ENCODE results near the gene PLXNC1. TPM values are rescaled to one million over a fixed set of nuclear protein-coding genes. Genes with fewer than 3 reads are reported as not detected.
A peak's percentile ranks its signal among the peaks of the same experiment; 100 is the strongest.

The PLXNC1 gene
- total and polyA plus RNA-seq, 7 donors: 1.2 to 10.2 (median 4.3) TPM

GRCh38 chr12:94297876-94298505 is 149.6 kb downstream of the PLXNC1 start:
- 37 to 61% methylated on average over 2 of the region's 2 CpGs for WGBS, 2 donors
- peak overlapping the region in 2 of 4 donors; percentile 27 to 38 for H3K27ac ChIP-seq

GRCh38 chr12:94299846-94300245 is 151.5 kb downstream of the PLXNC1 start:
- 23 to 83% methylated on average over 1 of the region's 1 CpG for WGBS, 2 donors
- H3K27ac ChIP-seq: no peak overlapping the region
- H3K36me3 ChIP-seq: no peaks in the 10 kb centered on the region
- DNase-seq: no peak
- H3K9me3 ChIP-seq: no peaks in the 10 kb centered on the region
- intact Hi-C loops (cut with DNase I): no loop called here
- TF ChIP-seq POLR2A (IDR thresholded peaks at IDR 0.05): no peak
- no peak for TF ChIP-seq CTCF (IDR thresholded peaks at IDR 0.05)
- TF ChIP-seq POLR2AphosphoS5 (IDR thresholded peaks at IDR 0.05): no peak
- H3K27me3 ChIP-seq: no peaks in the 10 kb centered on the region
- no peak overlapping the region for H3K4me3 ChIP-seq
- peaks cover 0 to 39% (median 30%) of the 10 kb centered on the region in 4 donors for H3K4me1 ChIP-seq

More at GRCh38 chr12:94297876-94298505, 149.6 kb downstream of the PLXNC1 start:
- no peak for DNase-seq
- Histone ChIP-seq H3K9me3 (no peaks in the 10 kb centered on the region), H3K27me3 (no peaks in the 10 kb centered on the region), H3K4me1 (peaks cover 0 to 27% (median 18%) of the 10 kb centered on the region in 4 donors), H3K4me3 (no peak overlapping the region), H3K36me3 (no peaks in the 10 kb centered on the region)
- TF ChIP-seq EP300 (IDR thresholded peaks at IDR 0.05) (peak in 2 of 4 donors; percentile 3 to 54), POLR2AphosphoS5 (IDR thresholded peaks at IDR 0.05) (peak in 3 of 4 donors; percentile 77 to 81 (median 79)), CTCF (IDR thresholded peaks at IDR 0.05) (no peak)
- intact Hi-C loops (cut with DNase I): no loop called here

- TF ChIP-seq EP300 (IDR thresholded peaks at IDR 0.05): no peak
- WGBS, 2 donors: 84 to 96% methylated on average over 1 of the region's 1 CpG
- intact Hi-C loops (cut with DNase I): no loop called here
- Histone ChIP-seq H3K36me3 (no peaks in the 10 kb centered on the region), H3K4me3 (no peak overlapping the region), H3K27me3 (no peaks in the 10 kb centered on the region), H3K9me3 (no peaks in the 10 kb centered on the region), H3K4me1 (peaks cover 0 to 29% (median 21%) of the 10 kb centered on the region in 4 donors), H3K27ac (peak overlapping the region in 2 of 4 donors; percentile 60 to 63)
- DNase-seq: no peak
Measured at GRCh38 chr12:94304012-94304411, 155.6 kb downstream of the PLXNC1 start.

- 88 to 89% methylated on average over 3 of the region's 3 CpGs for WGBS, 2 donors
- H3K27ac ChIP-seq: peak overlapping the region in 3 of 4 donors; percentile 29 to 63 (median 60)
- H3K9me3 ChIP-seq: no peaks in the 10 kb centered on the region
- intact Hi-C loops (cut with DNase I): no loop called here
- H3K4me1 ChIP-seq: peaks cover 0 to 23% (median 20%) of the 10 kb centered on the region in 4 donors
- H3K4me3 ChIP-seq: no peak overlapping the region
- H3K27me3 ChIP-seq: no peaks in the 10 kb centered on the region
- DNase-seq: no peak
- TF ChIP-seq EP300 (IDR thresholded peaks at IDR 0.05) (no peak), POLR2A (IDR thresholded peaks at IDR 0.05) (no peak), CTCF (IDR thresholded peaks at IDR 0.05) (no peak)
- H3K36me3 ChIP-seq: peaks cover 0 to 3% (median 0%) of the 10 kb centered on the region in 4 donors
Measured at GRCh38 chr12:94304566-94305061, 156.2 kb downstream of the PLXNC1 start.

- Histone ChIP-seq H3K36me3 (peaks cover 0 to 6% (median 0%) of the 10 kb centered on the region in 4 donors), H3K4me3 (no peak overlapping the region), H3K27ac (peak overlapping the region in 3 of 4 donors; percentile 29 to 63 (median 60)), H3K4me1 (peaks cover 0 to 23% (median 20%) of the 10 kb centered on the region in 4 donors), H3K9me3 (no peaks in the 10 kb centered on the region), H3K27me3 (no peaks in the 10 kb centered on the region)
- TF ChIP-seq POLR2A (IDR thresholded peaks at IDR 0.05) (no peak), POLR2AphosphoS5 (IDR thresholded peaks at IDR 0.05) (no peak), CTCF (IDR thresholded peaks at IDR 0.05) (no peak), EP300 (IDR thresholded peaks at IDR 0.05) (no peak)
- no peak for DNase-seq
- 71 to 76% methylated on average over 9 of the region's 9 CpGs for WGBS, 2 donors
- intact Hi-C loops (cut with DNase I): no loop called here
Measured at GRCh38 chr12:94305130-94305957, 157.0 kb downstream of the PLXNC1 start.
